Mesenteric fat pad (tissue), 1 donor: ENCODE measurements around the gene TMEM209. TPM values are rescaled to one million over a fixed set of nuclear protein-coding genes. Genes with fewer than 3 reads are reported as not detected.
"Not testable (repeated sequence)": the region's sequence is repeated elsewhere in the genome, so short reads cannot be mapped to it uniquely, and the experiment has no call there.

ENCODE experiments used
- DNase-seq: peaks from one replicate; pipeline ENCODE4 v3.0.0-alpha.2; 2020; ENCODE audit warnings: low spot score
- total RNA-seq: library from RNA; stranded (reverse); fragmentation: NEBNext Ultra II Directional; extraction: Animal tissue kit (Norgen Biotek cat#: 25700); gene quantifications from one replicate; pipeline ENCODE4 v1.2.1, GENCODE V29; 2021
- donor health status: DM: yes; HTN: yes; CAD: no.

Gene TMEM209
- total RNA-seq, 1 donor from 2014 or later: 17.2 TPM

DNA sequence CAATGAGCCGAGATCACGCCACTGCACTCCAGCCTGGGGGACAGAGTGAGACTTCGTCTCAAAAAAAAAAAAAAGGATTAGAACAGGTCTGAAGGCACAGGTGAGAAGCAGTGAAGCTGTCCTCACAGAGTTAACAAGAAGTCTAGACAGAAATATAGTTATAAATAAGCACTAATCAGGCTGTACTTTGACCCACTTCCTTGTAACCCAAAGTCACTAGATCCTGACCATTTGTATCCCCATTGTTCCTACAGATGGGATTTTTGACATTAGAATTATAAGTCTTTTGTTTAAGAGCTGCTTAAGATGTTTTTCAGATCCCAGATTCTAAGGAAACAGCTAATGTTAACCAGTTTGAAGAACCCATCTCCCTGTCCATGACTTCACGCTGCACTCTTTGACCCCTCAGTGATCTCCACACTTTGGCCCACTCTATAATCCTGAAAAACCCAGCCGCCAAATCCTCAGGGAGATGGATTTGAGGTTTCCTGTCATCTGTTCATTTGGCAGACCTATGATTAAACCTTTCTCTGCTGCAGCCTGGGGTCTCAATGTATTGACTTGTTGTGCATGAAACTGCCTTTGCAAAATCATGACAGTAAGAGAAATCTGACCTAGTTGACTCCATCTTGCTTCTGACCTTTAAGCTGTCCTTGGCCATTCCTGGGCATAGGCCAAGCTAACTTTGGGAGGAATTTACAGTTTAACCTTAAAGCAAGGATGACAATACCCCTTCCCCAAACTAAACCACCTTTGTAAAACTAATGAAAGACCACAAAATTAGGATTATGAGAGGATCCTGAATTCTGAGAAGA, 13.8 kb upstream of the TMEM209 start:
- DNase-seq: no peak

- DNase-seq: no peak
Observed at GRCh38 chr7:130216750-130217149, 11.5 kb upstream of the TMEM209 start.

- no peak for DNase-seq
Observed at GRCh38 chr7:130216025-130216424, 10.8 kb upstream of the TMEM209 start.

DNA sequence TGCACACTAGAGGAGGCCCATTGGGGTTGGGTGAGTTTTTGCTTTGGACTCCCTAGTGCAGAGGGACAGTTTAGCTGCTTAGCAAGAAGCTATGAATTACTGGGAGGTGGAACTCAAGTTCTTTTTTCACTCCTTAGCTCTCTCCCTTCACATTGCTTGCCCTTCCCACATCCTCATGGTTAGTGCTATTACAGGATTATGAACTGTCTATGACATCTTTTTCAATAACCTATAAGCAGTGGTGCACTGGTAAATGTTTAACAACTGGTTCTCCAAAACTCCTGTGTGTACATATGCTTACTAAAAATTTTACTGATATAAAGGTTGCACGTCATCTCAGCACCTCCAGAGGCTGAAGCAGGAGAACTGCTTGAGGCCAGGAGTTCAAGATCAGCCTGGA, 8.6 kb upstream of the TMEM209 start:
- no peak for DNase-seq

GRCh38 chr7:130210181-130210935, 5.2 kb upstream of the TMEM209 start:
- no peak for DNase-seq

- no peak for DNase-seq
Observed at GRCh38 chr7:130208516-130208915, 3.3 kb upstream of the TMEM209 start.

- DNase-seq: no peak
Observed at GRCh38 chr7:130207642-130208041, 2.4 kb upstream of the TMEM209 start, which contains the start of gene SSMEM1. SSMEM1 (plus strand) TSS chr7:130207860; CDS start chr7:130207911, 51 bp downstream.

- DNase-seq: no peak
Observed at GRCh38 chr7:130207033-130207432, 1.8 kb upstream of the TMEM209 start.

DNA sequence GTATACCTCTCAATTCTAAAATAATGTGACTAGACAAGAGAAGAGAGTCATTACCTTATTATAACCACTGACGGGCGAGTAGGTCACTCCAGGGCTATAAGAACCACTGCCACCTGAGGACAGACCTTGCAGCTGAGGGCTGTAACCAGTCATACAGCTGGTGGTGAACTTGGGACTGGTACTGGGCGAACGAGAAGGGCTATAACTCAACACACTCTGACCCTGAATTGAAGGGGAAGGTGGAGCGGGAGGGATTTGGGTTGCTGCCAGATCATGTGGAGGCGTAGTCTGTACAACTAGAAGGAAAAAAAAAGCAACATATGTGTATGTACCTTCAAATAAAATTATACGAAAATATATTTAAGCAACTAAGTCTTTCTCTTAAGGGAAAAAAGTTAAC, 3.4 kb downstream of the TMEM209 start:
- no peak for DNase-seq

GRCh38 chr7:130197094-130197493, 8.1 kb downstream of the TMEM209 start:
- no peak for DNase-seq

- no peak for DNase-seq
Observed at GRCh38 chr7:130196476-130196875, 8.7 kb downstream of the TMEM209 start.

- DNase-seq: no peak
Observed at GRCh38 chr7:130195396-130195795, 9.8 kb downstream of the TMEM209 start.

- DNase-seq: no peak
Observed at GRCh38 chr7:130191791-130192190, 13.4 kb downstream of the TMEM209 start.

DNA sequence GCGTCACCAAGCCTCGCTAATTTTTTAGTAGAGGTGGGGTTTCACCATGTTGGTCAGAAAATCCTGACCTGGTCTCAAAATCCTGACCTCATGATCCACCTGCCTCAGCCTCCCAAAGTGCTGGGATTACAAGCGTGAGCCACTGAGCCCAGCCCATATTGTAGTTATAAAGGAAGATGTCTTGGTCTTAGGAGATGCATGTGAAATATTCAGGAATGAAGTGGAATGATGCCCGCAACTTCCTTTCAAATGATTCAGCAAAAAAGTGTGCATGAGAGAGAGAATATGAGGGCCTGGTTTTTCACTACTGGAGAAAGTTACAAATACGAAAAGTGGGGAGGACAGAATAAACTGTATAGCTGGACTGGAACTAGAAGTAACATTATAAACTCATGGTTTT, 15.9 kb downstream of the TMEM209 start:
- DNase-seq: no peak

DNA sequence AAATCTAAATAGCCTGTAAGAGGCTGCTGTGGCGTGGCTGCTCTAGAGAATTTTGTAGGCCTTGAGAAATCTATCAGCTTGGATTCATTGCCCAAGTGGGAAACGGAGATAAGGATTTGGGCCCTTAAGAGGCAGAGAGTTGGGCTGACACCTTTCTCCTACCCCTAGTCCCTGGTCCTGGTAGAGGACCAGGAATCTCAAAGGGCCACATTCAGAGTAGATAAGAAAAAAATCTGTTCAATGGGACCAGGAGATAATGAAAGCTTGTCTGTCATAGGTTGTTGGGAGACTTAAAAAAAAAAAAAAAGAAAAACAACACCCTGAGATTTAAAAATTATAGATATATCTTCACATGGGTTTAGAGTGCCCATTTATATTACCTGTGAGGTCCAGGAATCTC, 17.8 kb downstream of the TMEM209 start:
- DNase-seq: no peak

DNA sequence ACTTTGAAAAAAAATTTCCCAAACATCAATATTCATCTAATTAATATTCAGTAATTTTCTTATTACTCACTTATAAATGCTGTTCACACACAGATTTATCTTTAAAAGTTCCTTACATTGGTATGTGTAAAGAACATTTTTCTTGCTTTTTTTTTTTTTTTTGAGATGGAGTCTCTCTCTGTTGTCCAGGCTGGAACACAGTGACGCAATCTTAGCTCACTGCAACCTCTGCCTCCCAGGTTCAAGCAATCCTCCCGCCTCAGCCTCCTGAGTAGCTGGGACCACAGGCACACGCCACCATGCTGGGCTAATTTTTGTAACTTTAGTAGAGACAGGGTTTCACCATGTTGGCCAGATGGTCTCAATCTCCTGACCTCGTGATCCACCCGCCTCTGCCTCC, 20.9 kb downstream of the TMEM209 start:
- DNase-seq: not testable (repeated sequence)

DNA sequence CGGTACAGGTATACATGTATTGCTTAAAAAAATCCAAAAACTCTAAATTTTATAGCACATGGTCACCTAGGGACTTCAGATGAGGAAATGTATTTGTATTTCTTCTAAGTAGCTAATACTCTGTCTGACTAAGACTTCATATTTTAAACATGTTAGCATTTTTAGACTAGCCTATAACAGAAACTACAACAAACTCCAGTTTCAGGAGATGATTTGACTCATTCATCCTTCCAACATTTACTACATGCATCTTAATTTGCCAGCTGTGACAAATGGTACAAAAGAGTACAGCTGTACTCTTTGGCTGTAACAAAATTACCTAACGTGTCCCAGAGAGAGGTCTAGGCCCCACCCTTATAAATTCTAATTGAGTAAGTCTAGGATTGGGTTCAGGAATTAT, 22.2 kb downstream of the TMEM209 start:
- no peak for DNase-seq

- no peak for DNase-seq
Observed at GRCh38 chr7:130181263-130181605, 24.0 kb downstream of the TMEM209 start.

DNA sequence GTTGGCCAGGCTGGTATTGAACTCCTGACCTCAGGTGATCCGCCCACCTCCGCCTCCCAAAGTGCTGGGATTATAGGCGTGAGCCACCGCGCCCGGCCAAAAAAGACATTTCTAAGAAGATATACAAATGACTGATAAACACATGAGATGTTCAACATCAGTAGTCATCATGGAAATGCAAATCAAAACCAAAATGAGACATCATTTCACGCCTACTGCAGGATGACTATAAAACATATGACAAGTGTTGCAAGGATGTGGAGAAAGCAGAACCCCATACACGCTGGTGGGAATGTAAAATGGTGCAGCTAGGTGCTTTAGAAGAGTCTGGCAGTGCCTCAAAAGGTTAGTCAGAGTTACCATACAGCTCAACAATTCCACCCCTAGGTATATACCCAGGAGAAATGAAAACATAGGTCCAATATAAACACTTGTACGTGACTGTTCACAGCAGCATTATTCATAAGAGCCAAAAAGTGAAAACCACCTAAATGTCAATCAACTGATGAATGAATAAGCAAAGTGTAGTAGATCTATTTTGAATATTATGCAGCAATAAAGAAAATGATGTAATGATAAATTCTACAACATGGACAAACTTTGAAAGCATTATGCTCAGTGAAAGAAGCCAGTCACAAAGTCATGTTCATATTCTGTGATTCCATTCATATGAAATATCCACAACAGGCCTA, 24.5 kb downstream of the TMEM209 start:
- no peak for DNase-seq

DNA sequence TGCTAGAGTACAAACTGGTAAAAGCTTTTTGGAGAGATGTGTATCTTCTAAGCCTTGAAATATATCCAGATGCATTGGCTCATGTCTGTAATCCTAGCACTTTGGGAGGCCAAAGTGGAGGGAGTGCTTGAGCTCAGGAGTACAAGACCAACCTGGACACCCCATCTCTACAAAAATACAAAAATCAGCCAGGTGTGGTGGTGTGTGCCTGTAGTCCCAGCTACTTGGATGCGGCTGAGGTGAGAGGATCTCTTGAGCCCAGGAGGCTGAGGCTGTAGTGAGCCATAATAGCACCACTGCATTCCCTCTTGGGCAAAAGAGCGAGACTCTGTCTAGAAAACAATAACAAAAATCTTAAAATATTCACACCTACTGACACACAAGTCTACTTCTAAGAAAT, 25.6 kb downstream of the TMEM209 start:
- no peak for DNase-seq

DNA sequence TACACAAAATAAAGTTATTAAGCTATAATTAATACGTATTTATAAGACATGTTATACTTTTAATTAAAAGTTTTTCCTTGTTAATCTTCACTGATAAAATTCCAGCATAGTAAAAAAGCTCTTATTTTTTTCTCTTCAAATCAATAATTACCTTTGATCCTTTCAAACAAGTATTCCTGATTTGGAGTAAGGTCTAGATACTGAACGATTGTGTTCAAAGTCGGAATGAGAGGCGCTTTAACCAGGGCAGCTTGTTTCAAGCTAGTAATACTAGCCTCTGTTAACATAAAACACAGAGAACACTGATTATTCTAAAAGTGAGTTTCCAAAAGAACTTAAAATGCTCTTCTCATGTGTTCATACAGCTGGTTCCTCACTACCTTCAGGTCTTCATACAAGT, 27.0 kb downstream of the TMEM209 start:
- DNase-seq: no peak
